D721Med (cell line): Measurements from ENCODE around the gene TRIM3.

ENCODE experiments used
- DNase-seq: peaks from one replicate; pipeline ENCODE4 v3.0.0; 2011; ENCODE audit warnings: low spot score; ENCODE audit not compliant: insufficient read length
- FAIRE-seq: peaks from 2 replicates; lab custom pipeline; 2011; peaks lifted over from hg19 to GRCh38; lab: Jason Lieb, UNC
- TF ChIP-seq, protein P1 (sequence below): IDR thresholded peaks from 2 replicates; pipeline ENCODE4 v1.5.1; 2012; ENCODE audit warnings: mild to moderate bottlenecking, control low read depth; ENCODE audit not compliant: insufficient read depth; ENCODE audit errors: missing control alignments

Gene TRIM3

DNA sequence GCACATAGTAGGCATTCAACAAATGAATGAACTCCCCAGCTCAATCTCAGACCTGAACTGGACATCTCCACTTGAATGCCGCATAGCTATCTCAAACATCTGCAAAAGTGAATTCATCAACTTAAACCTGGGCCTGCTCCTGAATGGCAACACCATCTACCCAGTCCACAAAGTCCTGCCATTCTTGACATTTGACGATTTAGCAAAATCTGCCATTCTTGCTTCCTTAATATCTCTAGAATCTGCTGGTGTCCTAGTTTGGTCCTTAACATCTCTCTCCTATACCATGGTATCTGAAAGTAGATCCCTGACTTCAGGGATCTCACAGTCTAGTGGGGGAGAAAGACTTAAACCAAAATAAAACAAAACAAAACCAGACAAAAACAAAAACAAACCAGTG is 20.6 kb downstream of the TRIM3 start:
- no peak for FAIRE-seq
- no peak for DNase-seq
- TF ChIP-seq, protein P1, sequence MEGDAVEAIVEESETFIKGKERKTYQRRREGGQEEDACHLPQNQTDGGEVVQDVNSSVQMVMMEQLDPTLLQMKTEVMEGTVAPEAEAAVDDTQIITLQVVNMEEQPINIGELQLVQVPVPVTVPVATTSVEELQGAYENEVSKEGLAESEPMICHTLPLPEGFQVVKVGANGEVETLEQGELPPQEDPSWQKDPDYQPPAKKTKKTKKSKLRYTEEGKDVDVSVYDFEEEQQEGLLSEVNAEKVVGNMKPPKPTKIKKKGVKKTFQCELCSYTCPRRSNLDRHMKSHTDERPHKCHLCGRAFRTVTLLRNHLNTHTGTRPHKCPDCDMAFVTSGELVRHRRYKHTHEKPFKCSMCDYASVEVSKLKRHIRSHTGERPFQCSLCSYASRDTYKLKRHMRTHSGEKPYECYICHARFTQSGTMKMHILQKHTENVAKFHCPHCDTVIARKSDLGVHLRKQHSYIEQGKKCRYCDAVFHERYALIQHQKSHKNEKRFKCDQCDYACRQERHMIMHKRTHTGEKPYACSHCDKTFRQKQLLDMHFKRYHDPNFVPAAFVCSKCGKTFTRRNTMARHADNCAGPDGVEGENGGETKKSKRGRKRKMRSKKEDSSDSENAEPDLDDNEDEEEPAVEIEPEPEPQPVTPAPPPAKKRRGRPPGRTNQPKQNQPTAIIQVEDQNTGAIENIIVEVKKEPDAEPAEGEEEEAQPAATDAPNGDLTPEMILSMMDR = no peak

DNA sequence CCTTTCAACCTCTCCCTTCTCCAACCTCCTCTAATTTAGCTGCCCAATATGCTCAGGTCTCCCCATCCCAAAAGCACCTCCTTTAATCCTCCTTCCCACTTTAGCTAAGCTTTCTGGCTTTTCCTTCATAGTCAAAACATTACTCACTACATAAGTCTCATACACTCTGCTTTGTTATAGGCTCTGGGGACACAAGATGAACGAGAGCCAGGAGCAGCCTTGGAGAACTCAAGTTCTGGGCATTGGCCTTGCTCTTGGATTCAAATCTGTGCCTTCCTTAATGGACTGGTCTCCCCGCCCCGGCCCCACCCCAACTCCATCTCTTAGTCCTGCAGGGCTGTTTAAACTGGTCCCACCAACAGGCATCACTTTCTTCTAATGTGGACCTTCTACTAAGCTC is 21.5 kb downstream of the TRIM3 start:
- no peak for FAIRE-seq
- TF ChIP-seq, protein P1 = no peak
- DNase-seq = no peak

DNA sequence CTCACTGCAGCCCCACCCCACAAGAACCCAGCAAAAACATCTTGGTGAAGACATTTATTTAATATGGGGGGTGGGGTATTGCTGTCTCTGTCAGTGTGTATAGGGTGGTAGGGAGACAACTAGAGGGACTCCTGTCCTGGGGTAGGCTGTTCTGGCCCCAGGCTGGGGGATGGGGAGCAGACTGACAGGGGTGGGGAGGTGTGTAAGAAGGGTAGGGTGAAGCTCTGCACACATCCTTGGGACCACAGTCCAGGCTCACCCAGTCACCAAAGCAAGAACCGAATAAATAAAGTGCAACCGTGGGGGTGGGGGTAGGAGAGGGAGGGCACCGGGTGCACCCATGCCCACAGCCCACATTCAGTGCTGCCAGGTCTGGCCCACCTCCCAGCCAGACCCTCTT is 25.2 kb downstream of the TRIM3 start:
- TF ChIP-seq, protein P1 = no peak
- FAIRE-seq = no peak
- DNase-seq = no peak

DNA sequence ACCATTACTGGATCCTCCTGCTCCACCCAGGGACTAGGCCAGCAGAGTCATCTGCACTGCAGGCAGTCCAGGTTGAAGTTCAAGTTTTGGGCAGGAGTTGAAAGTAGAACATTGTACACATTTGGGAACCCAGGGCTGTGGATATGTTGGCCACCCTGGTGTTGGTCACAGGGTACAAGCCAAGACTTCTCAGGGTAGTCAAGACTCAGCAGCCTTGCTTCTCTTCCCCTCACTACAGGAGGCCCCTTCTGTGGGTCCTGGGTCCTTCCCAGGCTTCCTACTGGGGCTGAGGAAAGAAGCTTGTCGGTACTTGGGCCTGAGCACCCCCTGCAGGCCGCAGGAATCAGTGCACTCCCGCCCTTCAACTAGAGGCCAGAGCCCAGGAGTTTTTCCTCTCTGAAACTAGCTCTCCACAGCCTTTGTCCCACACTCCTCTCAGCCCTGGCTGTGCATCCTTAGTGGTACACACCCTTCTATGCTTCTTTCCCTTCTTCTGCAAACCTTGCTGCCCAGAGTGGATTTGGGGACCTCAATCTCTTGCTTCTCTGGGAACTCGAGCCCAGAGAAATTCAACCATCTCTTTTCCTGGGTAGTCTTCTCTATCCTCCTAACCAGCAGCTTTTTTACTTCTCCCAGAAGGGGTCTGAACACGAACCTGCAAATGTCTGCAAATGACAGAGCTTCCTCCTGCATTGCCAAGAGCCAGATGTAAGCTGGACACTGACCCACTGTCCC is 30.3 kb downstream of the TRIM3 start:
- DNase-seq (peak; percentile 33), FAIRE-seq (no peak)
- TF ChIP-seq, protein P1 = peak; percentile 73

DNA sequence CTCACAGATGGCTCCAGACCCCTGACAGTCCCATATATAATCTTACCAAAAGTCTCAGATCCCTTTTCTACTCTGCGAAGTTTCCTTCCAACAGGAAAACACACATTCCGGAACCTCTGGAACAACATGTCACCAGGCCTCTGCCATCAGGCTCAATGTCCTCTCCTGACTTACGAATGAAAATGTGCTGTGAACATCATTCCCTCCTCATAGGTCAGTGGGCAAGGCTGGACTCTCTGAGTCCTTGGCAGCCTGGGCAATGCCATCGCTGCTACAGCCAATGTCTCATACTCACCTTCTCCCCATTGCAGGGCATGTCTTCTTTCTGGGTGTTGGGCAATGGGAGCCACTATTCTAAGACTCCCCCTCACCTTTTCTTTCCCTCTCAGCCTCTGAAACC is 31.3 kb downstream of the TRIM3 start:
- TF ChIP-seq, protein P1 = no peak
- FAIRE-seq (no peak), DNase-seq (no peak)

DNA sequence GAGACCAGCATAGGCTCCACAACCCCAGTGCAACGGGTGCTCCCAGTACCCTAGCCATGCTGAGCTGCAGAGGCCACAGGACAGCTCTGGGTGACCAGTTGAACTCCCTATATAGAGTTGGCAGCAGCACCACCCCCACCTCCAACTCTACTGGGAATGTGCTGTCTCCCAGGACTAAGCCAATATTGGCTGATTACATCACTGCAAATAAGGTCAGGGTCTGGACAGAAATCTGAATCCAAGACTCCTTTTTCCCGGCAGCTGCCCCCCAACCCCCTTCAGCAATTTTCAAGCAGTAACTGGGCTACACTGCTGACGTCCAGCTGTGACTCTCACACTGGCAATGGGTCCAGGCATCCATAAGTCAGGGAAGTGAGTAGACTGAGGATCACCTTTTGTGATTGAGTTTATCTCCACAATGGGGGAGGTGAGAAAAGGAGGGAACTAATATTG is 32.8 kb downstream of the TRIM3 start, which contains the start of gene HPX:
HPX (minus strand) TSS at position 82 of the 453 bp plus-strand sequence; CDS start at position 58, 24 bp downstream.
- DNase-seq (no peak), FAIRE-seq (no peak)
- TF ChIP-seq, protein P1 = no peak

DNA sequence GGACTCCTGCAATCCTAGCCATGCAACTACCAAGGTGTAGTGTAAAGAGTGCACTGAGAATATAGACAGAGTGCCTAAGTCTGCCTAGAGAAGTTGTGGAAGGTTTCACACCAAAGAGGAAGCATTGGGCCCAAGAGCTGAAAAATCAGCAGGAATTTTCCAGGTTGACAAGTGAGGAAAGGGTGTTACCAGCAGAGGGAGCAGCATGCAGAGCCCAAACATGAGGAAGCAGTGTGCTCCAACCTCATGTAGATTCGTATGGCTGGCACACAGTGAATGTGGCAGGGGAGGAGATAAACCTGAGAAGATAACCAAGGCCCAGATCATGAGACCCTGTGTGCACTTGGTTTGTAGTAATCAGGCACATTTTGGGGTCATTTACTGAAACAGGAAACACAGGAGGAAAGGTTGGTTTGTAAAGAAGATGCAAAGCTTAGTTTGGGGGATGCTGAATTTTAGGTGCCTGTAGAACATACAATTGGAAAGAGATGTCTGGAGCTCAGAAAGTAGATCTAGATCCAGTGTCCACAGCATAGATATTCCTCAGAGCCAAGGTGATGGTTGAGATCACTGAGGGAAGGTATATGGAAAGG is 34.7 kb downstream of the TRIM3 start:
- FAIRE-seq (no peak), DNase-seq (no peak)
- TF ChIP-seq, protein P1 = peak; percentile 68
